GM19238 (cell line): Measurements from ENCODE around the gene ZNF366.
A peak's percentile ranks its signal among the peaks of the same experiment; 100 is the strongest.

Source experiments
- DNase-seq: peaks from one replicate; pipeline ENCODE4 v3.0.0; 2011; ENCODE audit warnings: low spot score; ENCODE audit not compliant: insufficient read length

The ZNF366 gene

GRCh38 chr5:72522607-72523006 is 15.4 kb upstream of the ZNF366 start:
- no peak for DNase-seq

GRCh38 chr5:72519111-72519510 is 11.9 kb upstream of the ZNF366 start:
- DNase-seq = no peak

DNA sequence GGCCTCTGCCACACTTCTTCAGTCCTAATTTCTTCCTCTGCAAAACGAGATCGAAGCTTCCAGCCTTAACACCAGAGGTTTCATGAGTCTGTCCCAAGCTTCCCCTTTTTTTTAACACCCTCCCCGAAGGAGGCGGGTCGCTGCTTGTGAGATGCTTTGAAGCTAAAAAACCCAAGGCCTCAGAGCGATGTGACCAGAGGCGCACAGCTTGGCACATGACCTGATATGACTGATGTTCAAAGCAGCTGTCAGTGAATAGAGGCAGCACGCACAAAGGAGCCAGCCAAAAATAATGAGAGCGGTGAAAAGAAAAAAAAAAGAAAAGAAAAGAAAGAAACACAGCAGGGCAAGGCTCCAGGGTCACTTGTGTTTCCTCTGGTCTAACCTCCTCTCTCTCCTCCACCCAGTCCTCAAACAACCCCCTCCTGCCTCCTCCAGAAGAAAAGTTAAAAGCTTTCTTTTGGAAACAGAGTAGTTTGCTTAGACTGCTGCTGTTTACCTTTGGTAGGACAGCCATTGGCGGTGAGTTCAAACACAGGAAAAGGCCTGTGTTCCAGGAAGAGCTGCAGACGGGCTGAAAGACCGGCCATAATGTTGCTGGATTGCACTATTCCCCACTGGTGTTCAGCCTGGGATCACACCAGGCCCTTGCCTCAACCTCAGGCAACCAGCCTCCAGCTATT is 10.9 kb upstream of the ZNF366 start:
- DNase-seq = no peak

GRCh38 chr5:72516916-72517315 is 9.7 kb upstream of the ZNF366 start:
- no peak for DNase-seq

DNA sequence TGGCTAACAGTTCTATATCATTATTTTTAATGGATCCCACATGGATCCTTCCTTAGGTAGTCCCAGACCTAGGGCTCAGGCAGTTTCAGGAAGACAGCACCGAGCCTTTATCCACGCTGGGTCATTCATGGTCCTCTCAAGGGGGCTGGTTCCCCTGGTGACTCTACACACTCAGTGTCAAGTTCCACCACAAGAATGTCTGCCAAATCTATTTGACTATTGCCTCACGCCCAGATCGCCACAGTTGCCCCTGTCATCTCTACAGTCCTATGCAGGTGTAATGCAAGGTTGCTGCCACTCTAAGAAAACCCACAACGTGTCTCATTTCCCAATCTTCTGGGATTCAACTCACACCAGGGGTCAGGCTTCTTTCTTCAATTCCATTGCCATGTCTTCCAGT is 8.0 kb upstream of the ZNF366 start:
- DNase-seq = no peak

- no peak for DNase-seq
Observed at GRCh38 chr5:72512593-72512860, 5.3 kb upstream of the ZNF366 start.

- DNase-seq = no peak
Observed at GRCh38 chr5:72511774-72512592, 4.8 kb upstream of the ZNF366 start.

DNA sequence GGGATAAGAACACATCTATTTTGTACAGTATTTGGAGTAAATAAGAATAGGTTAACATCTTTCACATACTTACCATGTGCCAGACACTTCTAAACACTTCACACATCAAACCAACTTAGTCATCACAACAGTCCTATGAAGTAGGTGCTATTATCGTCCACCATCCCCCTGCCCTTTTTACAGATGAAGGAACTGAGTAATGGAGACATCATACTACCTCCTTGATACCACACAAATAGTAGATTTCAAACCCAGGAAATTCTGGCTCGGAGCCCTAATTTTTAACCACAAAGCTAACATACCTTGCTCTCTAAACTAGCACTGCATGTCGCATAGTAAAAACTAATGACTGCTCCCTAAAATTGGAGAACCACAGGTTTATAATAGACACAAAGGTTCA is 4.2 kb upstream of the ZNF366 start:
- DNase-seq = no peak

GRCh38 chr5:72510610-72511181 is 3.5 kb upstream of the ZNF366 start:
- DNase-seq = no peak

- no peak for DNase-seq
Observed at GRCh38 chr5:72509401-72509800, 2.2 kb upstream of the ZNF366 start.

DNA sequence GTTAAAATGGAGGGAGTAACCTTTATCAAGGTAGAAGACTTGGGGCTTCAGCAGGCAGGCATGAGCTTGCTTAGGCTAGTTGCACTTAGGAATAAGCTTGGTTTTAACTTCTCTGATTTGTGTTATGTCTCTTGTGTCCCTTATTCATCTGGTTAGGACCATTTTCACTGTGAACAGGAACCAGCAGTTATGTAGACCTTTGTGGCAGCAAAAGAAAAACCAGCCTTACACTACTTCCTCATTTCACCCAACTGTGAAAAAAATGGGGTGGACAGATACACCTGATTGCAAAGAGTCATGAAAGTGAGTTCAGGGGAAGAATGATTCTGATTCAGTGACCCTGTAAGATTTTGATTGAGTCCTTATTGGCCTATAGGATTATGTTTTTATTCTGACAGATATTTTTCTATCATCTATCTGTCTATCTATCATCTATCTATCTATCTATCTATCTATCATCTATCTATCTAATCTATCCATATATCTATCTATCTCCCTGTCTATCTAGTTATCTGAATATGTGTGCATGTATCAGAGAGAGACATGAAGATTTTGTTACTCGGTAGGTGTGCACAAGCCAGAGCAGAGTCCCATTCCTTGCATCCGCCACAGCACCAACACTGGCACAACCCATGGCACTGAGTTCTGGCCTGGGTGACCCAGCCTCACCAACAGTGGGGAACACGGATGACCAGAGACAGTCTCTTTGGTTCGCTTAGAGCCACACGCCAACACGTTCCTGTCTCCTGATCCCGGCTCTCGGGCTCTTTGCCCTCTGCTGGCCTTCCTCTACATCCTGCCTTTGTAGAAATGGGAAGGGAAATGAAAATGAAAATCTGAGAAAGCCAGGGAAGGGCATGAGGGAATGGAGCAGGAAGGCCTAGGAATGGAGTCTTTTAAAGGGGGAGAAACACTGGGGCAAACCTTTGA is 1.3 kb upstream of the ZNF366 start:
- DNase-seq = peak; percentile 52

- no peak for DNase-seq
Observed at GRCh38 chr5:72507907-72508238, 663 bp upstream of the ZNF366 start.

GRCh38 chr5:72506158-72506549 is 1.1 kb downstream of the ZNF366 start:
- DNase-seq = no peak

DNA sequence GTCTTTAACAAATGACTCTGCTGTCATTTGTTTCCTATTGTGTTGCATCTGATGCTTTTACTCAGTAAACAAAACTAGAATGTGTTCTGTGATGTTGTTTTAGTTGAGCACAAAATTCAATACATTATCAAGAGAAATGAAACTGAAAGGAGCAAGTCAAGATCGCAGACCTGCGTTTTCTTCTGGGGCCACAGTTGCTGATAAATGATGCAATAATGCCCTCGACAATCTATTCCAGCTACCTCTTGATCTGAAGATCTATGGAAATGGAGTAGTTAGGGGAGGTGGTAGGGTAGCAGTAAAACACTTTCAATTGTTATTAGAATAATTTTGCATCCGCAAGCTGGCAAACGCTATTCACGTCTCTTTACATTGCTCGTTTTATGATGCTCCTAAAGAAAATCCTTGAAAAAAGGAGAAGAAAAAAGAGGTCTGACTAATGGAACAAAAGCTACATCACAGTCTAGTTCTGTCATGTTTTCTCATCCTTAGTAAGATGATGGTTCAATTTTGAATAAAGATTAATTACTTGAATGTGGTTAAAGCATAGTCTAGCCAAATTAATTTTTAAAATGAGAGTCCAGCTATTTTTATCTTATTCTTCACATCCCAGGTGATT is 1.6 kb downstream of the ZNF366 start:
- no peak for DNase-seq

DNA sequence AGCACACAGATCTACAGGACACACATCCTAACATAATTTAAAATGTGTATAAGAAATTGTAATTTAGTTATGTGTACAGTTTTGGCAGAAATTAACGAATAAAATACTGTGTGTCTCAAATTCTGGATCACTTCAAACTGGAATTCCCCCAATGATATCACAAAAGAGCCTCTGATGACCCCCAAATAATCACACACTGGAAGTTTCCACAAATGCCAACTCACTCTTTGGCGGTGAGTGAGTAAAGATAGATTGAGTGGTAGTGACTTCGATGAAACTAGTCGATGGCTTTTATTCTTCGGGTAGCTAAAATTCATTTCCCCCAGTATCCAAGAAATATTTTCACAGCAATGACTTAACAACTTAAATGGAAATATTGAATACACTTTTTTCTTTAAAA is 2.2 kb downstream of the ZNF366 start:
- no peak for DNase-seq

DNA sequence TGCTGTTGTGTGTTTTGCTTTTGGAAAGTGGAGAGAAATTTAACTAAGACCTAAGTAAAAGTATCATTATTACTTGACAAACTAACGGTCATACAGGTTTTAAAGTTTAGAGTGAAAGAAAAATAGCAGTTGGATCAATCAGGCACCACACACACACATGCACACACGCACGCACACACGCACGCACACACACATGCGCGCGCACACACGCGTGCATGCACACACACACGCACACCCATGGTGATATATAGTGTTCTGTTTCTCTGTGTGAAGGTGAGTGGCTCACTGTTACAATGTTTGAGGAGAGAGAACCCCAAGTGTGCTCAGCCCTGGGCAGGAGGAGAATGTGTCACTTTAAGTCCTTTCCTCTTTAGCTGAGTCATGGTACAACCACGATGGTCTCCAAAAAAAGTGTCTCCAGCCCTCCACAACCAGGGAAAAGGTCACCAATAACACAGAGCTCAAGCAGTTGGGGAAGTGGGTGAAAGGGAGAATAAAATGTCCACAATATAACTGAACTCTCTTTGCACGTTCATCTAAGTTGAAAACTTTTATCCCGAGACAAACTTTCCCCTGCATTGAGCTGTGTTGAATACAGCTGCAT is 3.2 kb downstream of the ZNF366 start:
- DNase-seq = no peak

DNA sequence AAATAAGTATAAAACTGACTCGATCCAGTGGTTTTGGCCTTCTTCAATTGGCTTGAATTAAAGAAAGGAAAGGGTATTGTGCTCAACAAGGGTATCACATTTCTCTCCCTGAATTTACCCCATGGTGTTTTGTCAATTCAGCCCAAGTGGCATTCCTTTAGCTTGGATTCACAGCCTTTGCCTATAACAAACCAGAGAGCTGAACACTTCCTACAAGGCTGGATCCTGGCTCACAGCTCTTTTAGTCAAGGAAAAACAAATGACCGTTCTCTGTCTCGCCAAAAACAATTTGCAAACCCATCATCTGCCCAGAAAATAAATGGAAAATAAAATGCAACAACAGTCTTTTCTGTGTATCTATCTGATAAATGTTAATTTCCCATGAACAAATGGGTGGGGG is 5.7 kb downstream of the ZNF366 start:
- no peak for DNase-seq

- DNase-seq = no peak
Observed at GRCh38 chr5:72499730-72500129, 7.5 kb downstream of the ZNF366 start.

- DNase-seq = no peak
Observed at GRCh38 chr5:72499090-72499489, 8.1 kb downstream of the ZNF366 start.

GRCh38 chr5:72498284-72498683 is 8.9 kb downstream of the ZNF366 start:
- no peak for DNase-seq

- DNase-seq = no peak
Observed at GRCh38 chr5:72497823-72498222, 9.4 kb downstream of the ZNF366 start.
